GM23338 (cell line): ENCODE results near the gene IFT88.

Source experiments
- CREB1 ChIP-seq: fragments of 250-450 bp; sonication (Bioruptor Pico); IDR thresholded peaks from 2 replicates; pipeline ENCODE4 v1.5.0; 2020; ENCODE audit warnings: low read depth, mild to moderate bottlenecking, moderate library complexity
- ETS1 ChIP-seq: IDR thresholded peaks from 2 replicates; pipeline ENCODE4 v1.6.1; 2016; ENCODE audit warnings: antibody characterized with exemption
- EZH2 ChIP-seq: fragments of 200-600 bp; sonication (generic); IDR thresholded peaks from one replicate; pipeline ENCODE4 v1.8.0; 2017; ENCODE audit warnings: antibody characterized with exemption, mild to moderate bottlenecking, low read depth; ENCODE audit not compliant: unreplicated experiment
- EZH2phosphoT487 ChIP-seq: fragments of 200-600 bp; sonication (generic); IDR thresholded peaks from one replicate; pipeline ENCODE4 v1.8.1; 2018; ENCODE audit warnings: antibody characterized with exemption; ENCODE audit not compliant: unreplicated experiment
- JUNB ChIP-seq: IDR thresholded peaks from one replicate; pipeline ENCODE4 v1.6.1; 2016; ENCODE audit warnings: antibody characterized with exemption; ENCODE audit not compliant: unreplicated experiment
- NANOG ChIP-seq: IDR thresholded peaks from 2 replicates; pipeline ENCODE4 v1.6.1; 2016; ENCODE audit warnings: antibody characterized with exemption, borderline replicate concordance
- POLR2AphosphoS5 ChIP-seq: IDR thresholded peaks from 2 replicates; pipeline ENCODE4 v1.6.1; 2016; ENCODE audit warnings: antibody characterized with exemption, low read depth
- REST ChIP-seq: IDR thresholded peaks from one replicate; pipeline ENCODE4 v1.6.1; 2018; ENCODE audit warnings: antibody characterized with exemption; ENCODE audit not compliant: unreplicated experiment
- STAT1 ChIP-seq: IDR thresholded peaks from one replicate; pipeline ENCODE4 v1.6.1; 2016; ENCODE audit warnings: antibody characterized with exemption; ENCODE audit not compliant: unreplicated experiment
- ZNF331 ChIP-seq: fragments of 250-450 bp; sonication (Bioruptor Pico); IDR thresholded peaks from 2 replicates; pipeline ENCODE4 v1.5.0; 2020; ENCODE audit warnings: low read depth, mild to moderate bottlenecking, moderate library complexity
- TF ChIP-seq, protein P1 (sequence below), 2 experiments: fragments of 200-600 bp in 1 of 2; sonication (generic) in 1 of 2; conservative IDR thresholded peaks; 2 replicates each; pipeline versions ENCODE4 v1.5.1 to v1.6.1; 2016 to 2017; ENCODE audit warnings: antibody characterized with exemption in 2 of 2, low read depth in 2 of 2, mild to moderate bottlenecking in 2 of 2, moderate library complexity in 1 of 2

DNA sequence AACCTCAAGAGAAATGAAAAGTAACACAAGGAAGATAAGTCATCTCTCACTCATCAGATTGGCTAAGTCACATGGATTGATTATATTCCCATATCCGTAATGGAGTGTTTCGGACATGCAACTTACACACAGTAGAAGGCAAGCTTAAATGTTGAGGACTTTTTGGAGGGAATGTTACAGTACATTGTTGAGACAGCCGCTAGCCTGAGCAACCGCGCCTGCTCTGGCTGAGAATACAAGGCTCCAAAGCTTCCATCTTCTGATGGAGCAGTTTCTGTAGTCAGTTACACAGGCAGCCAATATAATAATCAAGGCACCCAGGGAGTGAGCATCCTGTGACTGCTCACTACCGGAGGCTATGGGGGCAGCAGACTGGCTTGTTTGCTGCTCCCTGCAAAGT is 40.3 kb upstream of the IFT88 start:
- TF ChIP-seq, protein P1, sequence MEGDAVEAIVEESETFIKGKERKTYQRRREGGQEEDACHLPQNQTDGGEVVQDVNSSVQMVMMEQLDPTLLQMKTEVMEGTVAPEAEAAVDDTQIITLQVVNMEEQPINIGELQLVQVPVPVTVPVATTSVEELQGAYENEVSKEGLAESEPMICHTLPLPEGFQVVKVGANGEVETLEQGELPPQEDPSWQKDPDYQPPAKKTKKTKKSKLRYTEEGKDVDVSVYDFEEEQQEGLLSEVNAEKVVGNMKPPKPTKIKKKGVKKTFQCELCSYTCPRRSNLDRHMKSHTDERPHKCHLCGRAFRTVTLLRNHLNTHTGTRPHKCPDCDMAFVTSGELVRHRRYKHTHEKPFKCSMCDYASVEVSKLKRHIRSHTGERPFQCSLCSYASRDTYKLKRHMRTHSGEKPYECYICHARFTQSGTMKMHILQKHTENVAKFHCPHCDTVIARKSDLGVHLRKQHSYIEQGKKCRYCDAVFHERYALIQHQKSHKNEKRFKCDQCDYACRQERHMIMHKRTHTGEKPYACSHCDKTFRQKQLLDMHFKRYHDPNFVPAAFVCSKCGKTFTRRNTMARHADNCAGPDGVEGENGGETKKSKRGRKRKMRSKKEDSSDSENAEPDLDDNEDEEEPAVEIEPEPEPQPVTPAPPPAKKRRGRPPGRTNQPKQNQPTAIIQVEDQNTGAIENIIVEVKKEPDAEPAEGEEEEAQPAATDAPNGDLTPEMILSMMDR (conservative IDR thresholded peaks at IDR 0.05; ENCODE audit: low read depth in 2 of 2) = no peak
- TF ChIP-seq REST (no peak), EZH2 (no peak), POLR2AphosphoS5 (no peak), EZH2phosphoT487 (no peak), ETS1 (no peak), NANOG (no peak), CREB1 (CRISPR knock-in tag) (no peak), ZNF331 (CRISPR knock-in tag) (no peak), JUNB (no peak), STAT1 (no peak)
